SK-N-SH treated with all-trans-retinoic acid at 6 μM for 48 hours (cell line): ENCODE results near the gene ZNF684.
"Not testable (repeated sequence)": the region's sequence is repeated elsewhere in the genome, so short reads cannot be mapped to it uniquely, and the experiment has no call there.

Source experiments
- ATAC-seq: fragments of 200-7000 bp; cut with Tn5 transposase; 3 replicates; pipeline ENCODE4 v1.9.1; 2020; ENCODE audit warnings: mild to moderate bottlenecking, moderate library complexity
- ARNTL ChIP-seq: fragments of 450-650 bp; formaldehyde crosslinking; IDR thresholded peaks from 2 replicates; pipeline ENCODE4 v1.5.0; 2020; ENCODE audit warnings: low read depth, mild to moderate bottlenecking, moderate library complexity, borderline replicate concordance
- CREB5 ChIP-seq: fragments of 250-450 bp; sonication (Bioruptor Pico); IDR thresholded peaks from 2 replicates; pipeline ENCODE4 v1.5.1; 2020; ENCODE audit warnings: low read depth, mild to moderate bottlenecking, moderate library complexity
- CSDC2 ChIP-seq: fragments of 250-450 bp; sonication (Bioruptor Pico); IDR thresholded peaks from 2 replicates; pipeline ENCODE4 v1.5.0; 2020; ENCODE audit warnings: mild to moderate bottlenecking, moderate library complexity
- CSRNP3 ChIP-seq: fragments of 250-450 bp; sonication (Bioruptor Pico); IDR thresholded peaks from 2 replicates; pipeline ENCODE4 v1.5.1; 2021; ENCODE audit warnings: mild to moderate bottlenecking, moderate library complexity
- ESRRG ChIP-seq: fragments of 250-450 bp; sonication (Bioruptor Pico); IDR thresholded peaks from 2 replicates; pipeline ENCODE4 v1.6.1; 2021; ENCODE audit warnings: mild to moderate bottlenecking
- GLIS3 ChIP-seq: fragments of 250-450 bp; sonication (Bioruptor Pico); IDR thresholded peaks from 2 replicates; pipeline ENCODE4 v1.5.0; 2020; ENCODE audit warnings: mild to moderate bottlenecking, moderate library complexity
- ISL1 ChIP-seq: fragments of 250-450 bp; sonication (Bioruptor Pico); IDR thresholded peaks from 2 replicates; pipeline ENCODE4 v2.1.2; 2022; ENCODE audit warnings: mild to moderate bottlenecking, moderate library complexity
- OSR1 ChIP-seq: fragments of 250-450 bp; sonication (Bioruptor Pico); IDR thresholded peaks from 2 replicates; pipeline ENCODE4 v1.8.0; 2022; ENCODE audit warnings: moderate library complexity, mild to moderate bottlenecking, inconsistent platforms
- PATZ1 ChIP-seq: fragments of 250-450 bp; sonication (Bioruptor Pico); IDR thresholded peaks from 2 replicates; pipeline ENCODE4 v1.8.0; 2020; ENCODE audit warnings: mild to moderate bottlenecking, moderate library complexity, borderline replicate concordance
- POU6F1 ChIP-seq: fragments of 250-450 bp; sonication (Bioruptor Pico); IDR thresholded peaks from 2 replicates; pipeline ENCODE4 v1.8.0; 2021; ENCODE audit warnings: low read depth, mild to moderate bottlenecking, moderate library complexity, borderline replicate concordance
- RARB ChIP-seq: fragments of 250-450 bp; sonication (Bioruptor Pico); IDR thresholded peaks from 2 replicates; pipeline ENCODE4 v1.8.0; 2021; ENCODE audit warnings: mild to moderate bottlenecking, moderate library complexity
- SNAI2 ChIP-seq: fragments of 250-450 bp; sonication (Bioruptor Pico); IDR thresholded peaks from 2 replicates; pipeline ENCODE4 v1.5.0; 2020; ENCODE audit warnings: mild to moderate bottlenecking, moderate library complexity
- TOX ChIP-seq: fragments of 250-450 bp; sonication (Bioruptor Pico); IDR thresholded peaks from 2 replicates; pipeline ENCODE4 v1.8.0; 2021; ENCODE audit warnings: mild to moderate bottlenecking, moderate library complexity, borderline replicate concordance
- TSHZ2 ChIP-seq: fragments of 250-450 bp; sonication (Bioruptor Pico); IDR thresholded peaks from 2 replicates; pipeline ENCODE4 v1.5.0; 2020; ENCODE audit warnings: mild to moderate bottlenecking, moderate library complexity
- ZC3H10 ChIP-seq: fragments of 250-450 bp; sonication (Bioruptor Pico); IDR thresholded peaks from 2 replicates; pipeline ENCODE4 v1.5.1; 2021; ENCODE audit warnings: mild to moderate bottlenecking, moderate library complexity
- ZFP30 ChIP-seq: fragments of 450-650 bp; formaldehyde crosslinking; IDR thresholded peaks from 2 replicates; pipeline ENCODE4 v1.5.0; 2022; ENCODE audit warnings: mild to moderate bottlenecking, moderate library complexity
- ZNF565 ChIP-seq: fragments of 450-650 bp; formaldehyde crosslinking; conservative IDR thresholded peaks from 2 replicates; pipeline ENCODE4 v1.5.0; 2020; ENCODE audit warnings: low read depth, mild to moderate bottlenecking, moderate library complexity
- ZNF70 ChIP-seq: fragments of 450-650 bp; formaldehyde crosslinking; IDR thresholded peaks from 2 replicates; pipeline ENCODE4 v1.5.0; 2020; ENCODE audit warnings: mild to moderate bottlenecking, moderate library complexity
- ZNF8 ChIP-seq: fragments of 450-650 bp; formaldehyde crosslinking; IDR thresholded peaks from 2 replicates; pipeline ENCODE4 v1.5.0; 2020; ENCODE audit warnings: mild to moderate bottlenecking, moderate library complexity

The ZNF684 gene

DNA sequence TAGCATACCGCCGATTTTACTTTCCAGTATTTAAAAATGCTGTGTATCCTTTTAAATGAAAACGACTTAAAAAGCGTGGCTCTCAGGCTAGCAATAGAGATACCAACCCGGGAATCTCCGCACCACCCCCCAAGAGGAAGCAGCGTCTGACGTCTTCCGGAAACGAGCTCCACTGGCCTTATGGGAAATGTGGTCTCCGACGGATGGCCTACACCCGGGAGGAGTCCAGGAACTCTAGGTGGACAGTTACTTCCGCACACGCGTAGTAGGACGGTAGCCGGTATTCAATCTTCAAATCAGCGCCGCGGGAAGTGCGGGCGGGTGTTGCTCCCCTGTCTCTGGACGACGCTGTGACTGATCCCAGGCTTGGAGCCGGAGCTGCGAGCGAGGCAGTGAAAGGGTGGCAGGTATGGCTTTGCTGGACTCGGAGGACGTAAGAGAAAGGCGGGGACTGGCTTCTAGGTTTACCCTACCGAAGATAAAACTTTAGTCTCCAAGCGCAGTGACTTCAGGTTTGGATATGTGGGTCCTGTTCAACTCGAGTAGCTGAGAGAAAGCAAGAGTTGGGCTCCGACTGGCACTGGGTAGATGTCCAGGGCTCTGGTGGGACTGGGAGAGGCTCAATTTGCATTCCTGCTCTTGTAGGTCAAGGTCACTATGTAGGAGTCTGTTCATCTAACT lies at the start of gene ZNF684:
Gene ZNF684, plus strand, starts transcription at position 257 of the 681 bp plus-strand sequence. CDS start 1,530 bp downstream, outside the sequence.
- ATAC-seq: peak; percentile 99
- no peak for TF ChIP-seq CSRNP3
- no peak for TF ChIP-seq RARB (CRISPR knock-in tag)
- no peak for TF ChIP-seq ESRRG (CRISPR knock-in tag)
- no peak for TF ChIP-seq TOX (CRISPR knock-in tag)
- TF ChIP-seq ZNF565 (CRISPR knock-in tag): no peak
- no peak for TF ChIP-seq CREB5 (CRISPR knock-in tag)
- TF ChIP-seq ARNTL (CRISPR knock-in tag): no peak
- no peak for TF ChIP-seq GLIS3 (CRISPR knock-in tag)
- no peak for TF ChIP-seq ZNF70 (CRISPR knock-in tag)

- TF ChIP-seq ZNF8 (CRISPR knock-in tag): no peak
- TF ChIP-seq OSR1 (CRISPR knock-in tag): no peak
- no peak for TF ChIP-seq ZFP30 (CRISPR knock-in tag)
- no peak for TF ChIP-seq CREB5 (CRISPR knock-in tag)
- TF ChIP-seq GLIS3 (CRISPR knock-in tag): no peak
- TF ChIP-seq TSHZ2 (CRISPR knock-in tag): no peak
- no peak for TF ChIP-seq ARNTL (CRISPR knock-in tag)
- TF ChIP-seq ISL1 (CRISPR knock-in tag): no peak
- no peak for TF ChIP-seq ZC3H10 (CRISPR knock-in tag)
- no peak for ATAC-seq
These were observed 36.0 kb upstream of the ZNF684 start for GRCh38 chr1:40495315-40495903.

- ATAC-seq: not testable (repeated sequence)
These were observed 28.8 kb upstream of the ZNF684 start for GRCh38 chr1:40502651-40503050.

- ATAC-seq: no peak
- TF ChIP-seq POU6F1 (CRISPR knock-in tag) (no peak), ZNF70 (CRISPR knock-in tag) (no peak), CSDC2 (CRISPR knock-in tag) (no peak), ESRRG (CRISPR knock-in tag) (no peak), RARB (CRISPR knock-in tag) (no peak), ZNF8 (CRISPR knock-in tag) (no peak), CSRNP3 (no peak), SNAI2 (CRISPR knock-in tag) (no peak), GLIS3 (CRISPR knock-in tag) (no peak), OSR1 (CRISPR knock-in tag) (no peak), ZNF565 (CRISPR knock-in tag) (no peak), PATZ1 (no peak)
These were observed 23.5 kb upstream of the ZNF684 start for GRCh38 chr1:40507973-40508372.
